Keratinocyte (primary cell): ENCODE data around the gene DISC1. TPM values are rescaled to one million over a fixed set of nuclear protein-coding genes. Genes with fewer than 3 reads are reported as not detected.

Source experiments
- DNase-seq: peaks from one replicate; pipeline ENCODE4 v3.0.0-alpha.2; 2011; ENCODE audit warnings: low read depth, missing footprints, low spot score
- FAIRE-seq: peaks from 2 replicates; lab custom pipeline; 2011; peaks lifted over from hg19 to GRCh38; lab: Jason Lieb, UNC
- H2AFZ ChIP-seq: 2 replicates; pipeline ENCODE4 v1.6.0; 2012; ENCODE audit warnings: low read length, control low read depth, inconsistent platforms; ENCODE audit not compliant: control insufficient read depth
- H3K27ac ChIP-seq: 2 replicates; pipeline ENCODE4 v1.5.1; 2011; ENCODE audit warnings: low read length; ENCODE audit not compliant: control insufficient read depth, insufficient read depth
- H3K27me3 ChIP-seq: 3 replicates; pipeline ENCODE4 v1.6.0; 2011; ENCODE audit warnings: low read length; ENCODE audit not compliant: control insufficient read depth, insufficient read depth; ENCODE audit errors: extremely low read depth
- H3K36me3 ChIP-seq, 2 experiments: 2 replicates in 1 of 2; 3 replicates in 1 of 2; pipeline ENCODE4 v1.5.1; 2011; ENCODE audit warnings: low read length in 2 of 2, mild to moderate bottlenecking in 1 of 2; ENCODE audit not compliant: control insufficient read depth in 2 of 2, insufficient read depth in 2 of 2; ENCODE audit errors: extremely low read depth in 1 of 2
- H3K4me1 ChIP-seq: 3 replicates; pipeline ENCODE4 v1.5.1; 2011; ENCODE audit warnings: low read length; ENCODE audit not compliant: control insufficient read depth, insufficient read depth; ENCODE audit errors: extremely low read depth
- H3K4me2 ChIP-seq: 3 replicates; pipeline ENCODE4 v1.6.0; 2011; ENCODE audit warnings: low read depth, low read length; ENCODE audit not compliant: control insufficient read depth, insufficient read depth; ENCODE audit errors: extremely low read depth
- H3K4me3 ChIP-seq, 3 experiments: fragments of 200-600 bp in 1 of 3; sonication (generic) in 1 of 3; 2 replicates in 2 of 3; 3 replicates in 1 of 3; pipeline ENCODE4 v1.5.1; 2011 to 2016; ENCODE audit warnings: low read length in 3 of 3, mild to moderate bottlenecking in 3 of 3, control low read depth in 2 of 3, inconsistent platforms in 1 of 3, low read depth in 1 of 3, mixed read lengths in 1 of 3, mixed run types in 1 of 3, moderate library complexity in 1 of 3; ENCODE audit not compliant: control insufficient read depth in 2 of 3, insufficient read depth in 2 of 3; ENCODE audit errors: extremely low read depth in 1 of 3
- H3K79me2 ChIP-seq: 2 replicates; pipeline ENCODE4 v1.6.0; 2012; ENCODE audit warnings: low read length; ENCODE audit not compliant: control insufficient read depth, insufficient read depth
- H3K9ac ChIP-seq: 3 replicates; pipeline ENCODE4 v1.6.0; 2011; ENCODE audit warnings: low read length; ENCODE audit not compliant: control insufficient read depth, insufficient read depth; ENCODE audit errors: extremely low read depth
- H3K9me1 ChIP-seq: 3 replicates; pipeline ENCODE4 v1.6.0; 2011; ENCODE audit warnings: low read length; ENCODE audit not compliant: control insufficient read depth, insufficient read depth; ENCODE audit errors: extremely low read depth
- H3K9me3 ChIP-seq: 2 replicates; pipeline ENCODE4 v1.5.1; 2012; ENCODE audit warnings: low read depth, low read length; ENCODE audit not compliant: control insufficient read depth
- H4K20me1 ChIP-seq: 3 replicates; pipeline ENCODE4 v1.6.0; 2011; ENCODE audit warnings: low read length; ENCODE audit not compliant: control insufficient read depth, insufficient read depth; ENCODE audit errors: extremely low read depth
- EZH2 ChIP-seq: IDR thresholded peaks from one replicate; pipeline ENCODE4 v1.6.1; 2012; ENCODE audit warnings: inconsistent platforms, mild to moderate bottlenecking, low read length, moderate library complexity
- dilution Hi-C: fragments of 300-500 bp; cut with MboI; formaldehyde crosslinking; loops from one replicate; pipeline ENCODE4 v1.7.0; 2020; ENCODE audit warnings: low sequenced_read_pairs; ENCODE audit not compliant: extremely low pct_ligation_motif_present
- polyA plus RNA-seq, 5 experiments: library from polyadenylated mRNA; depleted of rRNA in 3 of 5; stranded (reverse) in 3 of 5; stranded (forward) in 1 of 5; unstranded in 1 of 5; fragments of >200 nt; gene quantifications; 1 replicate in 1 of 5; 2 replicates in 3 of 5; 3 replicates in 1 of 5; pipeline versions ENCODE4 v1.2.1 to v1.2.3, GENCODE V29; 2011 to 2012; ENCODE audit warnings: missing spikeins in 2 of 5, low read depth in 1 of 5, low replicate concordance in 1 of 5
- TF ChIP-seq, protein P1 (sequence below), 3 experiments: IDR thresholded peaks in 1 of 3; conservative IDR thresholded peaks in 1 of 3; optimal IDR thresholded peaks in 1 of 3; 2 replicates in 2 of 3; 3 replicates in 1 of 3; pipeline versions ENCODE3 to v1.5.1; 2011; ENCODE audit warnings: low read length in 3 of 3, mild to moderate bottlenecking in 3 of 3, moderate library complexity in 2 of 3, control low read depth in 1 of 3, inconsistent platforms in 1 of 3; ENCODE audit not compliant: insufficient read depth in 2 of 3; ENCODE audit errors: extremely low read depth in 1 of 3

DISC1 gene
- polyA plus RNA-seq, 1 donor (not counting 4 experiments of a cell fraction or from before 2014, with no cell fraction given): 0.47 TPM

DNA sequence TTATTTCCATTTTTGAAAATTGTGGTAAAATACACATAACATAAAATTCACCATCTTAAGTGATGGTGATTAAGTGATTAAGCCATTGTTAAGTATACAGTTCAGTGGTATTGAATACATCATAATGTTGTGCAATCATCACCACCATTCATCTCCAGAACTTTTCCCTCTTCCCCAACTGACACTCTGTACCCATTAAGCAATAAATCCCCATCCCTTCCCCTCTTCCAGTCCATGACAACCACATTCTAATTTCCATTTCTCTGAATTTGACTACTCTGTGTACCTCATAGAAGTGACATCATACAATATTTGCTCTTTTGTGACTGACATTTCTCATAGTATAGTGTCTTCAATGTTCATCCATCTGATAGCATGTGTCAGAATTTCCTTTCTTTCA, 124.8 kb downstream of the DISC1 start:
- DNase-seq (no peak), FAIRE-seq (no peak)
- H2AFZ ChIP-seq: no peak overlapping the region
- no peak overlapping the region for H3K9ac ChIP-seq
- dilution Hi-C loops: no loop called here
- no peaks in the 10 kb centered on the region for H4K20me1 ChIP-seq
- H3K27me3 ChIP-seq: no peaks in the 10 kb centered on the region
- no peaks in the 10 kb centered on the region for H3K4me1 ChIP-seq
- no peaks in the 10 kb centered on the region for H3K9me3 ChIP-seq
- H3K9me1 ChIP-seq: no peaks in the 10 kb centered on the region
- H3K36me3 ChIP-seq: no peaks in the 10 kb centered on the region
- no peak overlapping the region for H3K4me3 ChIP-seq
- H3K79me2 ChIP-seq: no peaks in the 10 kb centered on the region
- no peak overlapping the region for H3K4me2 ChIP-seq
- H3K27ac ChIP-seq: no peak overlapping the region
- TF ChIP-seq EZH2: no peak
- TF ChIP-seq, protein P1, sequence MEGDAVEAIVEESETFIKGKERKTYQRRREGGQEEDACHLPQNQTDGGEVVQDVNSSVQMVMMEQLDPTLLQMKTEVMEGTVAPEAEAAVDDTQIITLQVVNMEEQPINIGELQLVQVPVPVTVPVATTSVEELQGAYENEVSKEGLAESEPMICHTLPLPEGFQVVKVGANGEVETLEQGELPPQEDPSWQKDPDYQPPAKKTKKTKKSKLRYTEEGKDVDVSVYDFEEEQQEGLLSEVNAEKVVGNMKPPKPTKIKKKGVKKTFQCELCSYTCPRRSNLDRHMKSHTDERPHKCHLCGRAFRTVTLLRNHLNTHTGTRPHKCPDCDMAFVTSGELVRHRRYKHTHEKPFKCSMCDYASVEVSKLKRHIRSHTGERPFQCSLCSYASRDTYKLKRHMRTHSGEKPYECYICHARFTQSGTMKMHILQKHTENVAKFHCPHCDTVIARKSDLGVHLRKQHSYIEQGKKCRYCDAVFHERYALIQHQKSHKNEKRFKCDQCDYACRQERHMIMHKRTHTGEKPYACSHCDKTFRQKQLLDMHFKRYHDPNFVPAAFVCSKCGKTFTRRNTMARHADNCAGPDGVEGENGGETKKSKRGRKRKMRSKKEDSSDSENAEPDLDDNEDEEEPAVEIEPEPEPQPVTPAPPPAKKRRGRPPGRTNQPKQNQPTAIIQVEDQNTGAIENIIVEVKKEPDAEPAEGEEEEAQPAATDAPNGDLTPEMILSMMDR (optimal IDR thresholded peaks at IDR 0.05 in 1 of 3, IDR thresholded peaks at IDR 0.05 in 1 of 3, conservative IDR thresholded peaks at IDR 0.05 in 1 of 3; ENCODE audit: extremely low read depth in 1 of 3, insufficient read depth in 2 of 3, low read length in 3 of 3): no peak

- dilution Hi-C loops: no loop called here
Measured at GRCh38 chr1:231753313-231753712, 126.7 kb downstream of the DISC1 start.

More at GRCh38 chr1:231753313-231753712, 126.7 kb downstream of the DISC1 start:
- no peaks in the 10 kb centered on the region for H3K9me1 ChIP-seq
- no peak overlapping the region for H3K27ac ChIP-seq
- FAIRE-seq (no peak), DNase-seq (no peak)
- H3K36me3 ChIP-seq: no peaks in the 10 kb centered on the region
- H4K20me1 ChIP-seq: no peaks in the 10 kb centered on the region
- no peak overlapping the region for H3K4me3 ChIP-seq
- no peak overlapping the region for H3K4me2 ChIP-seq
- no peaks in the 10 kb centered on the region for H3K79me2 ChIP-seq
- H3K9ac ChIP-seq: no peak overlapping the region
- no peaks in the 10 kb centered on the region for H3K9me3 ChIP-seq
- H3K4me1 ChIP-seq: no peaks in the 10 kb centered on the region
- no peak overlapping the region for H2AFZ ChIP-seq
- no peaks in the 10 kb centered on the region for H3K27me3 ChIP-seq
- TF ChIP-seq EZH2: no peak
- TF ChIP-seq, protein P1 (optimal IDR thresholded peaks at IDR 0.05 in 1 of 3, IDR thresholded peaks at IDR 0.05 in 1 of 3, conservative IDR thresholded peaks at IDR 0.05 in 1 of 3; ENCODE audit: extremely low read depth in 1 of 3, insufficient read depth in 2 of 3, low read length in 3 of 3): no peak
